ENCODE results near the gene RPS25. TPM values are rescaled to one million over a fixed set of nuclear protein-coding genes. Genes with fewer than 3 reads are reported as not detected.

RPS25 gene
- total RNA-seq, 1 donor from 2014 or later: 949 TPM

DNA sequence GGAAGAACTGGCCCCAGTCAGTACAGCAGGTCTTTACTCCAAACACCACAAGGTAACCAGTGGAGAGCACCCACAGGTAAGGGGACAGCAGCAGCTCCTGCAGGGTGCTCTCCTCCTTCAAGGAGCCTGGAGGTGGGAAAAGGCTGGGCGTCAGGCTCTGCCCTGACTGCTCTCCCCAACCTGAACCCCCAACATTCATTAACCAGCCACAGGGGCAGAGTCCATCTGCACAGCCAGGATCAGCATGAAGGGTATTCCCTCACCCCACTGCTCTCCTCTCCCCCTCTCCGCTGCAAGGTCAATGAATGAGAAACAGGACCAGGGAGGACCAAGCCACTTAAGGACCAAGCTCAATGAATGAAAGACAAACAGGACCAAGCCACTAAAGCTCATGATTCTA lies 8.8 kb upstream of the RPS25 start:
- TF ChIP-seq, protein P1, sequence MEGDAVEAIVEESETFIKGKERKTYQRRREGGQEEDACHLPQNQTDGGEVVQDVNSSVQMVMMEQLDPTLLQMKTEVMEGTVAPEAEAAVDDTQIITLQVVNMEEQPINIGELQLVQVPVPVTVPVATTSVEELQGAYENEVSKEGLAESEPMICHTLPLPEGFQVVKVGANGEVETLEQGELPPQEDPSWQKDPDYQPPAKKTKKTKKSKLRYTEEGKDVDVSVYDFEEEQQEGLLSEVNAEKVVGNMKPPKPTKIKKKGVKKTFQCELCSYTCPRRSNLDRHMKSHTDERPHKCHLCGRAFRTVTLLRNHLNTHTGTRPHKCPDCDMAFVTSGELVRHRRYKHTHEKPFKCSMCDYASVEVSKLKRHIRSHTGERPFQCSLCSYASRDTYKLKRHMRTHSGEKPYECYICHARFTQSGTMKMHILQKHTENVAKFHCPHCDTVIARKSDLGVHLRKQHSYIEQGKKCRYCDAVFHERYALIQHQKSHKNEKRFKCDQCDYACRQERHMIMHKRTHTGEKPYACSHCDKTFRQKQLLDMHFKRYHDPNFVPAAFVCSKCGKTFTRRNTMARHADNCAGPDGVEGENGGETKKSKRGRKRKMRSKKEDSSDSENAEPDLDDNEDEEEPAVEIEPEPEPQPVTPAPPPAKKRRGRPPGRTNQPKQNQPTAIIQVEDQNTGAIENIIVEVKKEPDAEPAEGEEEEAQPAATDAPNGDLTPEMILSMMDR (IDR thresholded peaks at IDR 0.05): no peak
- no peak overlapping the region for H3K4me3 Mint-ChIP-seq (ENCODE audit: unreplicated experiment)
- H3K36me3 Mint-ChIP-seq (ENCODE audit: unreplicated experiment): peaks cover 13% of the 10 kb centered on the region
- H3K4me1 Mint-ChIP-seq (ENCODE audit: unreplicated experiment): peaks cover 19% of the 10 kb centered on the region
- H3K9me3 Mint-ChIP-seq (ENCODE audit: unreplicated experiment): no peaks in the 10 kb centered on the region
- H3K27me3 Mint-ChIP-seq (ENCODE audit: unreplicated experiment): no peaks in the 10 kb centered on the region
- no peak for DNase-seq (ENCODE audit: extremely low spot score, unreplicated experiment)
- no peak overlapping the region for H3K27ac Mint-ChIP-seq (ENCODE audit: unreplicated experiment)

DNA sequence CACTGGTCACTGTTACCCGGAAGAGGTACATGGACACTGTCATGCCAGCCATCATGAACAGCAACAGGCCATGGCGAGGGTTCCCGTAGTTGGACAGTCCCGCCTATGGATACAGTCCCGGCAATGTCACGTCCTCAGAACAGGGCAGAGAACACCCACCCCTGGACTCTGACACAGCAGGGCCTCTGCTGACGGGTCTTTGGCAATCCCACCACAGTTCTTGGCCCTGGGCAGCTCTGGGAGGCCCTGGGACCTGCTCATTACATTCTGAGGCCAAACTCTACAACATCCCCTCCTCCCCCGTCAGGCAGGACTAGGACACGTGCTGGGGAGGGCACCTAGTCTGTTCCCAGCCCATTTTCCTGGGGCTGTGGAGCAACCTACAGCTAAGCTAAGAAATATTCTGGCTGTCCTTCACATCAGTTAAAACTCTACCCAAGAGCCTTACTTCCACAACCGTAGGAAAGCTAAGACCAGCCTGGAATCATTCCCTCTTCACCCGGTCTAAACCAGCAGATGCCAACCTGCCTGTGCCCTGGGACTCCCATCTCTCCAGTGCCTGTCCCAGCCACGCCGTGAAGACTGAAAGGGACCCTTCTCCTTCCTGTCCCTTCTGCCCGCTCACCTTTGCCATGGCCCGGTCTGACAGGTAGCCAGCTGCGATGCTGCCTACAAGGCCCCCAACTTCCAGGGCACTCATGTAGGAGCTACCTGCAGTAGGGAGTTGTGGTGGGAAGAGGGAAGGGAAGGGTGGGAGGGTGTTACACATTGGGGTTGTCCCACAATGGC lies 8.0 kb upstream of the RPS25 start:
- TF ChIP-seq, protein P1 (IDR thresholded peaks at IDR 0.05): no peak
- H3K9me3 Mint-ChIP-seq (ENCODE audit: unreplicated experiment): no peaks in the 10 kb centered on the region
- H3K36me3 Mint-ChIP-seq (ENCODE audit: unreplicated experiment): peaks cover 18% of the 10 kb centered on the region
- no peak for DNase-seq (ENCODE audit: extremely low spot score, unreplicated experiment)
- H3K27ac Mint-ChIP-seq (ENCODE audit: unreplicated experiment): no peak overlapping the region
- H3K27me3 Mint-ChIP-seq (ENCODE audit: unreplicated experiment): no peaks in the 10 kb centered on the region
- peaks cover 22% of the 10 kb centered on the region for H3K4me1 Mint-ChIP-seq (ENCODE audit: unreplicated experiment)
- H3K4me3 Mint-ChIP-seq (ENCODE audit: unreplicated experiment): no peak overlapping the region

DNA sequence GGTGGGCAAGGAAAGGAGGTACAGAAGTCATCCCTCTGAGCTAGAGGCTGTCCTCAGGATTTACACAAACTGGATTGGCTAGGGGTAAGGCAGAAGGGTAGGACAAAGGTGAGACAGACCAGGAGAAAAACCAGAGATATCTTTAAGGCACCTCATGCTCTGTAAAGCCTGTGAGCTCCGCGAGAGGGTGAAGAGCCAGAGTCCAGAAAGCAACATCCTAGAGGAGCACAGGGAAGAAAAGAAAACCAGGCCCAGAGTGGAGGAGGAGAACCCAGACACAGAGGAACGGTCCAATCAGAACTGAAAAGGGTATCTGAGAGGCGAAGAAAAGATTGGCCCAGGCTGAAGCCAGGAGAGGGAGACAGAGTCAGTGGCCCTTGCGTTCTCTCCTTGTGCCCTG lies 7.4 kb upstream of the RPS25 start:
- H3K9me3 Mint-ChIP-seq (ENCODE audit: unreplicated experiment): no peaks in the 10 kb centered on the region
- TF ChIP-seq, protein P1 (IDR thresholded peaks at IDR 0.05): no peak
- H3K4me1 Mint-ChIP-seq (ENCODE audit: unreplicated experiment): peaks cover 23% of the 10 kb centered on the region

DNA sequence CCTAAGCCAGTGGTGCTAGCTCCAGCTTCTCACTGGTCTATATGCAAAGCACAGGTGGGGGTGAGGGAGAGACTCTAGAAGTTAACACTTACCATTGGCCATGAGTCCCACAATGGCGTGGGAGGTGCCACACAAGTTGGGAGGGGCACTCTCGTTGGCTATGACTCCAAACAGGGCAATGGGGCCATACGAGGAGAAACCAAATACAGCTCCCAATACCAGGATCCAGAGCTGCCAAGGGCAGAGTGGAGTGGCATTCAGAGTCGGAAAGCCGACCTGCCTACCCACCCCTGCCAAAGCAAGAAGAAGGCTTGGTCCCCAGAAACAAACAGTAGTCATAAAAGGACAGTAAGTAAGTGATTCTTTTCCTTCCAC lies 6.9 kb upstream of the RPS25 start:
- Mint-ChIP-seq H3K4me3 (ENCODE audit: unreplicated experiment) (no peak overlapping the region), H3K9me3 (ENCODE audit: unreplicated experiment) (no peaks in the 10 kb centered on the region), H3K27ac (ENCODE audit: unreplicated experiment) (no peak overlapping the region), H3K36me3 (ENCODE audit: unreplicated experiment) (peaks cover 18% of the 10 kb centered on the region), H3K27me3 (ENCODE audit: unreplicated experiment) (no peaks in the 10 kb centered on the region), H3K4me1 (ENCODE audit: unreplicated experiment) (peaks cover 27% of the 10 kb centered on the region)
- TF ChIP-seq, protein P1 (IDR thresholded peaks at IDR 0.05): no peak
- no peak for DNase-seq (ENCODE audit: extremely low spot score, unreplicated experiment)

More for the DNA sequence above, 7.4 kb upstream of the RPS25 start:
- no peak for DNase-seq (ENCODE audit: extremely low spot score, unreplicated experiment)
- Mint-ChIP-seq H3K36me3 (ENCODE audit: unreplicated experiment) (peaks cover 18% of the 10 kb centered on the region), H3K27ac (ENCODE audit: unreplicated experiment) (no peak overlapping the region), H3K4me3 (ENCODE audit: unreplicated experiment) (no peak overlapping the region), H3K27me3 (ENCODE audit: unreplicated experiment) (no peaks in the 10 kb centered on the region)

DNA sequence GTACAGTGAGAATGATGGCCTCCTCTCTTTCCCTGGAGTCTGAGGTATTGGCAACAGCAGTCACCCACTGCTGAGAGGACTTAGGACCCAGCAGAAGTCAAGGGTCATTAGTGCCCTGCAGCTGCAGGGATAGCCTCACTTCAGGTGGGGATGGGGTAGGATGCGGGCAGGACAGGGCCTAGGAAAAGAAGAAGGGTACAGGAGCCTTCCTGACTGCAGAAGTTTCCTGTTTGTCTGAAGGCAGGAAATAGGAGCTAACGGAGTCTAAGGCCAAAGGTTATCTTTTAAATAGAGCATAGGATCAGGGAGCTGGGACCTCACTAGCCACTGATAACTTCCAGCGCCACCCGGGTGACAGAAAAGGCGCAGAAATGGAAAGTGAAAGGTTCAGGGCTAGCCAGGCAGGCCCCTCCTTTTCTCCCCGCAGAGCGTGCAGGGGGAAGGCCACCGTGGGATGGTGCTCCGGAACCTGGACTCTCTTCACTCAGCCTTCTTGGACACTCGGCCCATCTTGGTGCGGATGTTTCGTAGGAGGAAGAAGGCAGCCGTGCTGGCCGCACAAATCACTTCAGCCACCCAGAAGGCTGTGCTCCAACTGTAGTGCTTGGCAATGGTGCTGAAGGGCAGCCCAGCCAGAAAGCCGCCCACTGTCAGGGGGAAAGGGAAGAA lies 6.4 kb upstream of the RPS25 start:
- no peak for DNase-seq (ENCODE audit: extremely low spot score, unreplicated experiment)
- Mint-ChIP-seq H3K4me3 (ENCODE audit: unreplicated experiment) (no peak overlapping the region), H3K27ac (ENCODE audit: unreplicated experiment) (no peak overlapping the region), H3K4me1 (ENCODE audit: unreplicated experiment) (peaks cover 27% of the 10 kb centered on the region), H3K36me3 (ENCODE audit: unreplicated experiment) (peaks cover 21% of the 10 kb centered on the region), H3K9me3 (ENCODE audit: unreplicated experiment) (no peaks in the 10 kb centered on the region), H3K27me3 (ENCODE audit: unreplicated experiment) (no peaks in the 10 kb centered on the region)
- TF ChIP-seq, protein P1 (IDR thresholded peaks at IDR 0.05): no peak

Data from osteocyte (in vitro differentiated cells).